GM18868 (cell line): ENCODE results near the gene DIAPH3.
A peak's percentile ranks its signal among the peaks of the same experiment; 100 is the strongest.

Experiments
- ATAC-seq: cut with Tn5 transposase; IDR thresholded peaks from one replicate; pipeline ENCODE4 v1.9.1; 2021; ENCODE audit warnings: mild to moderate bottlenecking, moderate library complexity; ENCODE audit not compliant: unreplicated experiment

Gene DIAPH3

GRCh38 chr13:59738921-59739320, 424.8 kb downstream of the DIAPH3 start:
- no peak for ATAC-seq

- peak; percentile 100 for ATAC-seq
These were observed 429.3 kb downstream of the DIAPH3 start for GRCh38 chr13:59734393-59734792.

- no peak for ATAC-seq
These were observed 430.0 kb downstream of the DIAPH3 start for GRCh38 chr13:59733744-59734143.

- no peak for ATAC-seq
These were observed 433.7 kb downstream of the DIAPH3 start for GRCh38 chr13:59730026-59730425.

- no peak for ATAC-seq
These were observed 434.7 kb downstream of the DIAPH3 start for GRCh38 chr13:59728896-59729545.

- ATAC-seq = peak; percentile 41
These were observed 441.5 kb downstream of the DIAPH3 start for GRCh38 chr13:59721926-59722910.

GRCh38 chr13:59715611-59716010, 448.1 kb downstream of the DIAPH3 start:
- ATAC-seq = no peak

- no peak for ATAC-seq
These were observed 452.6 kb downstream of the DIAPH3 start for GRCh38 chr13:59710996-59711701.

GRCh38 chr13:59710416-59710815, 453.3 kb downstream of the DIAPH3 start:
- ATAC-seq = no peak

GRCh38 chr13:59706101-59706976, 457.4 kb downstream of the DIAPH3 start:
- peak; percentile 61 for ATAC-seq

GRCh38 chr13:59702269-59702668, 461.5 kb downstream of the DIAPH3 start:
- no peak for ATAC-seq

GRCh38 chr13:59701261-59701660, 462.5 kb downstream of the DIAPH3 start:
- no peak for ATAC-seq

- ATAC-seq = no peak
These were observed 463.4 kb downstream of the DIAPH3 start for GRCh38 chr13:59700281-59700680.

- ATAC-seq = no peak
These were observed 467.5 kb downstream of the DIAPH3 start for GRCh38 chr13:59696271-59696670.

GRCh38 chr13:59691501-59692066, 472.1 kb downstream of the DIAPH3 start:
- ATAC-seq = peak; percentile 18

GRCh38 chr13:59690857-59691500, 472.7 kb downstream of the DIAPH3 start:
- ATAC-seq = peak; percentile 82

- no peak for ATAC-seq
These were observed 474.7 kb downstream of the DIAPH3 start for GRCh38 chr13:59689057-59689456.

GRCh38 chr13:59686798-59687394, 476.8 kb downstream of the DIAPH3 start:
- ATAC-seq = no peak

- no peak for ATAC-seq
These were observed 479.6 kb downstream of the DIAPH3 start for GRCh38 chr13:59684105-59684504.
